NCI-H82 (cell line): ENCODE results near the gene SCGB1D2.
A peak's percentile ranks its signal among the peaks of the same experiment; 100 is the strongest.
"Not testable (repeated sequence)": the region's sequence is repeated elsewhere in the genome, so short reads cannot be mapped to it uniquely, and the experiment has no call there.

ENCODE experiments used
- DNase-seq: peaks from one replicate; lab custom pipeline; 2025; lab: John Stamatoyannopoulos, UW

SCGB1D2 gene, protein sequence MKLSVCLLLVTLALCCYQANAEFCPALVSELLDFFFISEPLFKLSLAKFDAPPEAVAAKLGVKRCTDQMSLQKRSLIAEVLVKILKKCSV

DNA sequence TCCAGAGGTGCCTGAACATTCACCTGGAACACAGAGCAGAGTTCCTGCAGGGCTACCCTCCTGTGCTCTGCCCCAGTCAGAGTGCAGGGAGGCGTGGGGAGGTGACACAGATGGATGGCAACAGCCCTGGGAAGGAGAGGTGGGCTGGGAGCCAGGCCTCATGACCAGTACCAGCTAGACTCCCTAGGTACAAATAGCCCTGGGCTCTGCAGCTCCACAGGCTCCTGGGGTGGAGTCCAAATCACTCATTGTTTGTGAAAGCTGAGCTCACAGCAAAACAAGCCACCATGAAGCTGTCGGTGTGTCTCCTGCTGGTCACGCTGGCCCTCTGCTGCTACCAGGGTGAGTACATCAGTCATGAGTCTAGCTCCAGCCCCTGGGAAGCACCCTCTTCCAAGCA is at the start of gene SCGB1D2:
Gene SCGB1D2 (plus strand): TSS at position 219 of the 400 bp plus-strand sequence. CDS start 69 bp downstream, at position 288.
- DNase-seq = no peak

DNA sequence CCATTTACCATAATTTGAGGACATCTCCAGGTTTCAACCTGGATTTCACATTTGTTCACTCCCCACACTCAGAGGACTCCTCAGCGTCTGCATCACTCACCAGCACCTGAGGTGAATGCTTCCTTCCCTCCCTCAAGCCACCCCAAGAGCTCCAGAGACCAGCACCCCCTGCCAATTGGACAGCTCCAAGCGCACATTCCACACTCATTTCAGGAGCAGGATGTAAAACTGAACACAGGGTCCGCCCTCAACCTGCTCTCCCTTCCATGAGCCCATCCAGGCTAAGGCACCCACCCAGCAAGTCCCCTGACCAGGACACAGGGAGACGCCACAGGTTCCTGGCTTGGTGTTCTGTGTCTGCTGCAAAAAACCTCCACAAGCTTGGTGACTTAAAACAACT is 48.1 kb upstream of the SCGB1D2 start:
- no peak for DNase-seq

- DNase-seq = not testable (repeated sequence)
Measured at GRCh38 chr11:62195010-62195409, 47.0 kb upstream of the SCGB1D2 start.

DNA sequence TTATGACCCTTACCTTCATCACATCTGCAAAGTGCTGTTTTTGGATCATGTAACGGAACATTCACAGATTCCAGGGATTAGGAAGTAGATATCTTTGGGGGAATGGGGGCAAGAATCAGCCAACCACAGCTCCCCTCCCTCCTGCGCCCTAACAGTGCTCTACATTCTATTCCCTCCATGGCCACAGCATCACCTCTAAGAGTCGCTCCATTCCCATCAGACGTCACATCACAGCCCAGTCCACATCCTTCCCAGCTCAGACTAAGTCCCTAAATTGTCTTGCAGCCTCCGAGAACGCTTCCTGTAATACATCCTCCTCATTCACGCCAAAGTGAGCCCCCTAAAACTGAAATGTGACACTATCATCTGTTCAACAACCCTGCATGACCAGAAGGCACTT is 46.1 kb upstream of the SCGB1D2 start:
- no peak for DNase-seq

GRCh38 chr11:62197400-62197799 is 44.6 kb upstream of the SCGB1D2 start:
- DNase-seq = not testable (repeated sequence)

DNA sequence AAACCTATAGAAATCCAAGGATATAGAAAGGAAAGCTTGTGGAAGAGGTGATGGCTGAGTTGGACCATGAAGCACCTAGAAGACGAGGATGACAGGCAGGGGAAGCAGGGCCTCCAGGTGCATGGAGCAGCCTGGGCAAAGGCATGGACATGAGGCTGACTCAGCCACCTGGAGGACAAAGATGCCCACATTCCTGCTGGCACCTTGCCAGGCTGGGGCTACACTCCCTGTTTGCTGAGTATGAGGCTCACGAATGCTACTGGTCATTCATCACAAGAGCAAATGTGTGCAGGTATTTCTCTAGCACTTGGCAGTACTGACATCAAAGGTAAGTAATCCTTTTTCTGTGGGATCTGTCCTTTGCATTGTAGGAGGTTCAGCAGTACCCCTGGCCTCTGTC is 40.7 kb upstream of the SCGB1D2 start:
- DNase-seq = no peak

DNA sequence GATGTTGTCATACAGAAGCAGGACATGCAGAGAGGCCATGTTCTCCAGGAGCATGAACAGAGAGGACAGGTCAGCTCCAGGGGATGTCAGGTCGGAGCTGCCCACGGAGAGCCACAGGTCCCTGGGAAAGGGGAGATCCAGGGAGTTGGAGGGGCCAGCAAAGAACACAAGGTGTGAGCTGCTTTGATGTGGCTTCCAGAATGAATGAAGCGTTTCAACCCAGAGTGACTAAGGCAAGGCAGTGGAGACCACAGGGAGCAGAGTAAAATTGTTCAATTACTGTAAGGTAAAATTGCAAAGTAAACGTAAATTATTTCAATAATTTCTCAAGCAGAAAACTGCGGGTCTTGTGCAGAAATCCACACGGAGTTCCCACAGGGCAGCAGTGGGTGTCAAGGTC is 39.1 kb upstream of the SCGB1D2 start:
- no peak for DNase-seq

- DNase-seq = no peak
Measured at GRCh38 chr11:62204430-62204829, 37.6 kb upstream of the SCGB1D2 start.

GRCh38 chr11:62205441-62205840 is 36.6 kb upstream of the SCGB1D2 start:
- no peak for DNase-seq

DNA sequence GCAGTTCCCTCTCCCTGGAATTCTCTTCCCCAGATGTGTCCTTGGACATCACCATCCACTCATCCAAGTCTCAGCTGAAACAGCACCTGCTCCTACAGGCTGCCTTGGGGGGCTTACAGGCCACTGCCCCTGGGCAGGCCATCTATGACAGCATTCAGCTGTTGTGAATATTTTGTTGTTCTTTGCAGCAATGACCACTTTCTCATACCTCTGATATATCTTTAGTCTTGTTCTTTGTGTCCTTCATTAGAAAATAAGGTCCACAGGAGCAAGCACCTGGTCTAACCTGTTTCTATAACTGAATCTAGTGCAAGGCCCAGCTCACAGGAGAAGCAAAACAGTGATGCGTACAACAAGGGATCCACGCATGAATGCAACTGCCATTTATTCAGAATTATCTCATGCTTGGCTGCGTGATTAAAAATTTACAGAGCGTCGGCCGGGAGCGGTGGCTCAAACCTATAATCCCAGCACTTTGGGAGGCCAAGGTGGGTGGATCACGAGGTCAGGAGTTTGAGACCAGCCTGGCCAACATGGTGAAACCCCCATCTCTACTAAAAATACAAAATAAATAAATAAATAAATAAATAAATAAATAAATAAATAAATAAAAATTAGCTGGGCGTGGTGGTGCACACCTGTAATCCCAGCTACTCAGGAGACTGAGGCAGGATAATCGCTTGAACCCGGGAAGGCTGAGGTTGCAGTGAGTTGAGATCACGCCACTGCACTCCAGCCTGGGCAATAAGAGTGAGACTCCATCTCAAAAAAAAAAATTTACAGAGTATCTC is 35.6 kb upstream of the SCGB1D2 start:
- not testable (repeated sequence) for DNase-seq

- no peak for DNase-seq
Measured at GRCh38 chr11:62208785-62209144, 33.3 kb upstream of the SCGB1D2 start.

DNA sequence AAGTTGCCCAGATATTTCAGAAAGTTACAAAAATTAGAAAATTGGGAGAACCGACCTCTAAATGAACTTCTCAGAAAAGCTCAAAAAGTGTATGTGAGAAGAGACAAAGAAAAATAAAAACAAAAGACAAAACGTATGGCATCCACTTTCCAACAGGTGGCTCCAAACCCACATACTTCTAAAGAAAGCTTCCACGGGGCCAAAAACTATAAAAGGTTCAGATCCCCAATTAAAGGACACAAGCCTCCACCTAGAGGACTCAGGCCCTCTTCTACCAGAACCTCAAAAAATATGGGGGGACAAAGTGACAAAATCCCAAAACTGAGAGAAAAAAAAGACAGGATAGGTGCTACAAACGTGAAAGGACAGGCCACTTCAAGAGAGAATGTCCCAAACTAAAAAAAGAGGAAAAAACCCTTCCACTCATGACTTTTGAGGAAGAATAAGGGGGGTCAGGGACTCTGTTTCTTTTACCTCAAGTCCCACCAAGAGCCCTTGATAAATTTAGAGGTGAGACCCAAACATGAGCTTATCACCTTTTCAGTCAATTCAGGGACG is 24.8 kb upstream of the SCGB1D2 start:
- DNase-seq = peak; percentile 41

DNA sequence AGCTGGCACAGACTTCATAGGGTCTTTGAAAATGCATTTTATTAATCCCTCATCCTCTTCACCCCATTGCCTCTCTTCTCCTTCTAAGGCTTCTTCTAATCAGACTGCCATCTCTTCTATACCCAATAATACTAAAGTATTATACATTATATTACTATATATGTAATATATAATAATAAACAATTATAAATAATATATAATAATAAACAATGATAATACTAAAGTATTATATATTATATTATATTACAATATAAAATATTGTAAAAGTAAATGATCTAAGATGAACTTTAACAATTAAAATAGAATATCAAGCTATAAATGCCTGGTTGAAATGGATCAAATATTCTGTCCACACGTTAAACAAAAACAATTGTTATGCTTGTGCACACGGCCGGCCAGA is 20.5 kb upstream of the SCGB1D2 start:
- no peak for DNase-seq

GRCh38 chr11:62223095-62223494 is 18.9 kb upstream of the SCGB1D2 start:
- no peak for DNase-seq

GRCh38 chr11:62233730-62234129 is 8.3 kb upstream of the SCGB1D2 start:
- DNase-seq = no peak

GRCh38 chr11:62236187-62236586 is 5.9 kb upstream of the SCGB1D2 start:
- no peak for DNase-seq

GRCh38 chr11:62237499-62237898 is 4.5 kb upstream of the SCGB1D2 start:
- DNase-seq = no peak

- no peak for DNase-seq
Measured at GRCh38 chr11:62238151-62238550, 3.9 kb upstream of the SCGB1D2 start.

DNA sequence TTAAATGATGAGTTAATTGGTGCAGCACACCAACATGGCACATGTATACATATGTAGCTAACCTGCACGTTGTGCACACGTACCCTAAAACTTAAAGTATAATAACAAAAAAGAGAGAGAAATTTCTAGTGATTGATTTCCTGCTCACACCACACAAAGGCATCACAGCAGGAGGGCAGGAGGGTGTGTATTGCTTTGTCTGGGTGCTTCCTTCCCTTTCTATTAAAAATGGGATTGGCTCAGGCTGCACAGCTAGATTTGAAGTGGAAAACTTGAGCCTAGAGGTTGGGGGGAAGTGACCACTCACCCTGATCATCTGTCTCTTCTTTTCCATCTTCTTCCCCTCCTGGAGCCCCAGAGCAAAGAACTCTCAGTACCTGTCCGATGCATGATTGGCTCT is 944 bp upstream of the SCGB1D2 start:
- DNase-seq = no peak

DNA sequence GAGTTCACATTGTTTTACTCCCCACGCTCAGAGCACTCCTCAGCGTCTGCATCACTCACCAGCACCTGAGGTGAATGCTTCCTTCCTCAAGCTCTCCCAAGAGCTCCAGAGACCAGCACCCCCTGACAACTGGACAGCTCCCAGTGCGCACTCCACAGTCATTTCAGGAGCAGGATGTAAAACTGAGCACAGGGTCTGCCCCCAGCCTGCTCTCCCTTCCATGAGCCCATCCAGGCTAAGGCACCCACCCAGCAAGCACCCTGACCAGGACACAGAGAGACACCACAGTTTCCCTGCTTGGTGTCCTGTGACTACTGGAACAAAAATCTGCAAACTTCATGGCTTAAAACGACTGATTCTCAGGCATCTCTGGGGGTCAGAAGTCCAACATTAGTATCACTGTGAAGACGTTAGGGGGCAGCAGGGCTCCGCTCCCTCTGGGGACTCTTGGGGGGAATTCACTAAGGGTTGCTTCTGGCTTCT is 3.3 kb downstream of the SCGB1D2 start:
- peak; percentile 54 for DNase-seq

DNA sequence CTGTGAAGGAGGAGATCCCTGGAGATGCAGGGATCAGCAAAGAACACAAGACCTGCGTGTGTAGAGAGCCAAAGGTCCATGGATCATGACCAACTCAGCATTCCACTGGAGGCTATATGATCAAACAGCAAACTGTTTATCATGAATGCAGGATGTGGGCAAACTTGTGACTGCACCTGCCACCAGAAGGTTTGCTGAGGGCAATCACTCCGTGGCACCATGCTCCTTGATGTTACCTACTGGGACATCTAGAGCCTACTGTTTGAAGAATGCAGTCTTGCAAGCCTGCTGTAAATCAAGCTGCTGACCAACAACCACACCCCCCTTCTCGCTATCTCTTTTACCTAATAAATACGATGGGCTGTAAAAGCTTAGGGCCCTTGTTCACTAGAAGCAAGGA is 9.7 kb downstream of the SCGB1D2 start:
- no peak for DNase-seq

- DNase-seq = no peak
Measured at GRCh38 chr11:62253999-62254542, 12.0 kb downstream of the SCGB1D2 start.

GRCh38 chr11:62256281-62256680 is 14.2 kb downstream of the SCGB1D2 start:
- DNase-seq = no peak
